ENCODE measurements around the gene FAAH.
A peak's percentile ranks its signal among the peaks of the same experiment; 100 is the strongest.

FAAH gene

DNA sequence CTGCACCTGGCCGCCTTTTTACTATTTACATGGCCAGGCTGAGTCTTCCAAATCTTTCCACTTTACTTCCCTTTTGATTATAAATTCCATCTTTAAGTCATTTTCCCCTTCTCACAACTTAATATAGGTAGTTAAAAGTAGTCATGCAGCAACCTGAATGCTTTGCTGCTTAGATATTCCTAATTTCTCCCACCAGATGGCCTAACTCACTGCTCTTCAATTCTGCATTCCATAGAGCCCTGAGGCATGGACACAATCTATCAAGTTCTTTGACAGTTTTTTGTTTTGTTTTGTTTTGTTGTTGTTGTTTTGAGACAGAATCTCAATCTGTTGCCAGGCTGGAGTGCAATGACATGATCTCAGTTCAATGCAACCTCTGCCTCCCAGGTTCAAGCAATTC, 21.7 kb upstream of the FAAH start:
- in situ Hi-C loops (cut with MboI; ENCODE audit: low sequenced_read_pairs), result no loop called here
- no peaks in the 10 kb centered on the region for H3K4me1 ChIP-seq
- DNase-seq (ENCODE audit: low spot score in 2 of 2), result no peak
- H3K9me3 ChIP-seq, result no peaks in the 10 kb centered on the region
- H3K4me3 ChIP-seq, result no peak overlapping the region
- no peaks in the 10 kb centered on the region for H3K27me3 ChIP-seq (ENCODE audit: low read depth)
- H3K36me3 ChIP-seq (replicated peaks), result peaks cover 7% of the 10 kb centered on the region

DNA sequence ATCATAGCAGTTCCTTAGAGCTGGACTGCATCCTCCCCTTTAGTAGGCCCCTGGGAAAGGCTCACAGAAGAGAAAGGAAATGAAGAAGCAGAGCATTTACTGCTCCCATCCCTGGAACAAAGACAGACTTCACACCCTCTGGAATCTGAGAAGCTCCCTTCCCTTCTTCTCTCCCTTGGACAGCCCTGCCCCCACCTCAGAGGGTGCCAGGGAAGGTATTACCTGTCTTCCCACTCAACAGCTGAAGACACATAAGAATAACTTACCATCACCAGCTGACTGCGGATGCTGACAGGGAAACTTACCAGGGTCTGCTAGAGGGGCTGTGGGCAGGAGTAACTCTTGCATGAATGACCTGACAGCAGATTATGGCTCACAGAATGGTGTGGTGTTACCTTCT, 14.1 kb upstream of the FAAH start:
- no peaks in the 10 kb centered on the region for H3K9me3 ChIP-seq
- no peaks in the 10 kb centered on the region for H3K27me3 ChIP-seq (ENCODE audit: low read depth)
- H3K4me1 ChIP-seq, result no peaks in the 10 kb centered on the region
- no peak for DNase-seq (ENCODE audit: low spot score in 2 of 2)
- in situ Hi-C loops (cut with MboI; ENCODE audit: low sequenced_read_pairs), result no loop called here
- H3K36me3 ChIP-seq (replicated peaks), result no peaks in the 10 kb centered on the region
- no peak overlapping the region for H3K4me3 ChIP-seq

DNA sequence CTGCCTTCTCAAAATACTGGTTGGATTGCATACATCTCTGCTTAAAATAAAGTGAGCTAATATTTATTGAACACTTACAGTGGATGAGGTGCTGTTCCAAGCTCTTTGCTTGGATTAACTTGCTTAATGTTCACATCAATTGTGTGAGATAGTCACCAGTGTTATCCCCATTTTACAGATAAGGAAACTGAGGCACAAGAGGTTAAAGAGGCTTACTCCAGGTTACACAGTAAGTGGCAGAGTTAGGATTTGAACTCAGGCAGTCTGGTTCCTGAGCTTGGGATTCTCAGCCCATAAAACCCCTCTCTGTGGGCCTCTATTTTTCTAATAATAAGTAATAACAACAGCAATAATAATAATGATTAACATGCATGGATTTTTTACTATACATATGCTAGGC, 13.6 kb upstream of the FAAH start:
- no peak for DNase-seq (ENCODE audit: low spot score in 2 of 2)
- no peaks in the 10 kb centered on the region for H3K9me3 ChIP-seq
- H3K36me3 ChIP-seq (replicated peaks), result no peaks in the 10 kb centered on the region
- H3K27me3 ChIP-seq (ENCODE audit: low read depth), result no peaks in the 10 kb centered on the region
- H3K4me1 ChIP-seq, result no peaks in the 10 kb centered on the region
- in situ Hi-C loops (cut with MboI; ENCODE audit: low sequenced_read_pairs), result no loop called here
- H3K4me3 ChIP-seq, result no peak overlapping the region

DNA sequence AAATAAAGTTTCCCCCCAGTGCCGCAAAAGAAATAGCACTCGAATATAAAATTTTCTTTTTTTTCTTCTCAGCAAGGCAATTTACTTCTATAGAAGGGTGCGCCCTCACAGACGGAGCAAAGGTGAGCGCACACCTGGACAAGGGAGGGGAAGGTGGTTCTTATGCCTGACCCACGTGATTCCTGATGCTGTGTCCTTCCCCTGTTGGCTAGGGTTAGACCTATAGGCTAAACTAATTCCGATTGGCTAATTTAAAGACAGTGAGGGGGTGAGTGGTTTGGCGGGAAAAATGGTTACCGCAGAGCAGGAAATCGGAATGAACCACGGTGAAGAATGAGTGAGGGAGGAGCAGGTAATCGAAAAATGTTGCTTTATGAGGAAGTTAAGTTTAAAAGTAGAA, 607 bp upstream of the FAAH start:
- no peaks in the 10 kb centered on the region for H3K27me3 ChIP-seq (ENCODE audit: low read depth)
- no peaks in the 10 kb centered on the region for H3K4me1 ChIP-seq
- in situ Hi-C loops (cut with MboI; ENCODE audit: low sequenced_read_pairs), result no loop called here
- H3K4me3 ChIP-seq, result no peak overlapping the region
- no peak for DNase-seq (ENCODE audit: low spot score in 2 of 2)
- H3K36me3 ChIP-seq (replicated peaks), result no peaks in the 10 kb centered on the region
- peaks cover 2% of the 10 kb centered on the region; the same call in 1 of the 2 replicates for H3K9me3 ChIP-seq

DNA sequence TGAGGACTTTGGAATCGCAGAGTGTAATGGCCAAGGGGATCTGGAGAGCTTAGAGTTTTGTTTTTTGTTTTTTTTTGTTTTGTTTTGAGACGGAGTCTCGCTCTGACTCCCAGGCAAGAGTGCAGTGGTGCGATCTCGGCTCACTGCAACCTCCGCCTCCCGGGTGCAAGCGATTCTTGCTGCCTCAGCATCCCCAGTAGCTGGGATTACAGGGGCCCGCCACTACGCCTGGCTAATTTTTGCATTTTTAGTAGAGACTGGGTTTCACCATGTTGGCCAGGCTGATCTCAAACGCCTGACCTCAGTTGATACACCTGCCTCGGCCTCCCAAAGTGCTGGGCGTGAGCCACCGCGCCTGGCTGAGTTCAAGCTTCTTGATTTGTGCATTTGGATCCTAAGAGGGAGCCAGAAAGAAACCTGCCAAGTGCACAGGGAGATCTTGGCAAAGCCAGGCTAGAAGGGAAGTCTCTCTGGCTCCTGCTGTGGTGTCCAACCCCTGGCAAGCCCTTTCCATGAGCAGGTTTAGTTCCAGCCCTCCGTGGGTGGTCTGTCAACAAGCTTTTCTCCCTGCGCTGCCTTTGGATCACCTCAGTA, 852 bp downstream of the FAAH start:
- Histone ChIP-seq H3K9me3 (peaks cover 2% of the 10 kb centered on the region; the same call in 1 of the 2 replicates), H3K36me3 (replicated peaks) (no peaks in the 10 kb centered on the region), H3K27me3 (ENCODE audit: low read depth) (no peaks in the 10 kb centered on the region; the same call in 1 of the 2 replicates), H3K4me3 (no peak overlapping the region), H3K4me1 (no peaks in the 10 kb centered on the region)
- in situ Hi-C loops (cut with MboI; ENCODE audit: low sequenced_read_pairs), result no loop called here
- no peak for DNase-seq (ENCODE audit: low spot score in 2 of 2)

DNA sequence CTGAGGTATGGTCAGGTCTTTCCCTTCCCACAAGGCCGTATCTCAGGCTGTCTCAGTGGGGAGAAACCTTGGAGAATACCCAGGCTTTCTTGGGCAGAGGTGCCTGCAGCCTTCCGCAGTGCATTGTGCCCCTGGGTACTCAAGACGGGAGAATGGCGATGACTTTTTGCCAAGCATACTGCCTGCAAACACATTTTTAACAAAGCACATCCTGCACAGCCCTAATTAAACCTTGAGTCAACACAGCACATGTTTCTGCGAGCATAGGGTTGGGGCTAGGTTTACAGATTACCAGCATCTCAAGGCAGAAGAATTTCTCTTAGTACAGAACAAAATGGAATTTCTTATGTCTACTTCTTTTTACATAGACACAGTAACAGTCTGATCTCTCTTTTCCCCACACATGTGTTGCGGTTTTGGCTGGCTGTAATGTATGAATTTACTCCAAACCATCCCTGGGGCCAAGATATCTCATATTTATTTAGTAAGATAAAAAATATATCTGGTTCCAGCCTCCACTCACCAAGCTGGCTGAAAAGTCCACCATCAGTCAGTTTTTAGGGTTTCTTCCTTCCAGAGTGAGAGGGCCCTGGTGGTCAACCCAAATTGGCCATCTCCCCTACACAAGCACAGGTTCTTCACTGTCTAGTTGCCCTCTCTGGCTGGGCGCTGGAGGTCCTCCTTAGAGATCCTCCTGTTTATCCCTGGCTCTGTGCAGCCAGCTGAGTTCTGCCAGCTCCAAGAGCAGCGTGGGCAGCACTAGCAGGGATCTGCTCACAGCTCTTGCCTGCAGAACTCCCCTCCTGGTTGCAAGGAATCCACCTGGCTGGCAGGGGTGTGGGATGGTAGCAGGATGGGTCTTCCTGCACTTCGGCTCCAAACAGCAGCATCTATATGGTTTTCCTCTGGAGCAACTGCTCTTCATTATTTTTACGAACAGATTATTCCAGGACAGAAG, 2.6 kb downstream of the FAAH start:
- no peaks in the 10 kb centered on the region; the same call in 1 of the 2 replicates for H3K27me3 ChIP-seq (ENCODE audit: low read depth)
- no peak for DNase-seq (ENCODE audit: low spot score in 2 of 2)
- in situ Hi-C loops (cut with MboI; ENCODE audit: low sequenced_read_pairs), result no loop called here

DNA sequence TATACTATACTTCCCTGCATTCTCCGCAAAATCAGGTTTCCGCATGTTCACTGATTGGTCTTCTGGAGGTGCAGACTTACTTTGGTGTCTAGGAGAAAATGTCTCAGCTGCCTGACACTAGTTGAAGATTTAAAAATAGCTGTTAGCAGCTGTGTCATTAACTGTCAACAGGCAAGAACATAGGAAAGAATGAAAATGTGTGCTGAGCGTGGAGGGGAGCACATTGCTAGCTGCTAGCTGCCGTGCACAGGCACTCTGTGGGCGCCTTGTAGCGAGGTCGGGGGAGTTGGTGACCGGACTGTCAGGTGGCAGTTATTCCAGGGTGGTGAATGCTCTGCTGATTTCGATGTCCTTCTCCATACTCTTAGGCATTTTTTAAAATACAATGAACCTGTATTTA, 5.2 kb downstream of the FAAH start:
- Histone ChIP-seq H3K9me3 (no peaks in the 10 kb centered on the region), H3K4me1 (no peaks in the 10 kb centered on the region), H3K36me3 (replicated peaks) (no peaks in the 10 kb centered on the region), H3K27me3 (ENCODE audit: low read depth) (no peaks in the 10 kb centered on the region; the same call in 1 of the 2 replicates), H3K4me3 (no peak overlapping the region)
- DNase-seq (ENCODE audit: low spot score in 2 of 2), result no peak
- in situ Hi-C loops (cut with MboI; ENCODE audit: low sequenced_read_pairs), result no loop called here

More for the DNA sequence above, 2.6 kb downstream of the FAAH start:
- Histone ChIP-seq H3K36me3 (replicated peaks) (no peaks in the 10 kb centered on the region), H3K4me3 (no peak overlapping the region), H3K4me1 (no peaks in the 10 kb centered on the region), H3K9me3 (peaks cover 2% of the 10 kb centered on the region; the same call in 1 of the 2 replicates)

DNA sequence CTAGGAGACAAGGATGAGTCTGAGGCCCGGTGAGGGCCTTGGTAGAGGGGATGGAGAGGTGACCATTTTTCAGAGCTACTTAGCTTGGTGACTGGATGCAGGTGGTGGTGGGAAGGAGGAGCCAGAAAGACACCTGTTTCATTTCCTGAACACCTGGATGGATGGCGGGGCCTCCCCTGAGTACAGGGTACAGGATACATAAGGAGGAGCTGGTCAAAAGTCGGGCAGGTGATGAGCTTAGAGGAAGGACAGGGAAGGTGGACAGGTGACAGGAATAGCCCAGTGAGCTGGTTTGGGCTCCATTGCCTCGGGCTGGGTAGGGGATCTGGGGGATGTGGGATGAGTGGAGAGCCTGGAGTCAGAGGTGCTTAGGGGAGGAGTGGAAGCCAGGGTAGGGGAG, 6.3 kb downstream of the FAAH start:
- Histone ChIP-seq H3K4me3 (no peak overlapping the region), H3K9me3 (no peaks in the 10 kb centered on the region), H3K4me1 (no peaks in the 10 kb centered on the region), H3K36me3 (replicated peaks) (no peaks in the 10 kb centered on the region), H3K27me3 (ENCODE audit: low read depth) (no peaks in the 10 kb centered on the region; the same call in 1 of the 2 replicates)
- no peak for DNase-seq (ENCODE audit: low spot score in 2 of 2)
- in situ Hi-C loops (cut with MboI; ENCODE audit: low sequenced_read_pairs), result no loop called here

DNA sequence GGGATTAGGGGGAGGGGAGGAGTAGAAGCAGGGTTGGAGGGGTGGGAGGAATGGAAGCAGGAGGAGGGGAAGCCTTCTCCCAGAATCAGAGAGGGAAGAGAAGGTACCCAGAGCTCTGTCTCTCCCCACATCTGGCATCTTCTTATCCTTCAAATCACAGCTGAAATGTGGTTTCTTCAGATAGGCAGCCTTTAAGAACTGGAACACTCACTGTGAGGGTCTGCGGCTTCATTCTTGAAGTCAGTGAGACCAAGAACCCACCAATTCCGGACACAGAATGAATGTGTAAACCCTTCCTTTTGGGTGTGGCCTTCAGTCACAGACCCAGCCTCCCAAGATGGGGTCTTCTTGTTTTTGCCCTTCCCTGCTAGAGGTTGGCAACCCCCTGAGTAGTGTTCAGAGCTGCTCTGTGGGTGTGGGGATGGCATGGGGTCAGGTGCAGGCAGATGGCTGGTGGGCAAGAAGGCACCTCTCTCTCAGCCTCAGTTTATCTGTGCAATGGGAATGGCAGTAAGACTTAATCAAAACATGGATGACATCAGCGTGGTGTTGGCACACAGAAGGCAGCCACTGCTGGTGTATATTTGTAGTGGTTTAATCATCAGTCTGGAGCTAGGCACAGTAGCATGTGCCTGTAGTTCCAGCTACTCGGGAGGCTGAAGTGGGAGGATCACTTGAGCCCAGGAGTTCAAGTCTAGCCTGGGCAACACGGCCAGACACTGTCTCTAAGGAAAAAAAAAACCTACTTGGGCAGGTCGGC, 7.2 kb downstream of the FAAH start:
- Histone ChIP-seq H3K9me3 (no peaks in the 10 kb centered on the region), H3K36me3 (replicated peaks) (no peaks in the 10 kb centered on the region), H3K4me1 (no peaks in the 10 kb centered on the region), H3K4me3 (no peak overlapping the region), H3K27me3 (ENCODE audit: low read depth) (no peaks in the 10 kb centered on the region; the same call in 1 of the 2 replicates)
- in situ Hi-C loops (cut with MboI; ENCODE audit: low sequenced_read_pairs), result no loop called here
- no peak for DNase-seq (ENCODE audit: low spot score in 2 of 2)

DNA sequence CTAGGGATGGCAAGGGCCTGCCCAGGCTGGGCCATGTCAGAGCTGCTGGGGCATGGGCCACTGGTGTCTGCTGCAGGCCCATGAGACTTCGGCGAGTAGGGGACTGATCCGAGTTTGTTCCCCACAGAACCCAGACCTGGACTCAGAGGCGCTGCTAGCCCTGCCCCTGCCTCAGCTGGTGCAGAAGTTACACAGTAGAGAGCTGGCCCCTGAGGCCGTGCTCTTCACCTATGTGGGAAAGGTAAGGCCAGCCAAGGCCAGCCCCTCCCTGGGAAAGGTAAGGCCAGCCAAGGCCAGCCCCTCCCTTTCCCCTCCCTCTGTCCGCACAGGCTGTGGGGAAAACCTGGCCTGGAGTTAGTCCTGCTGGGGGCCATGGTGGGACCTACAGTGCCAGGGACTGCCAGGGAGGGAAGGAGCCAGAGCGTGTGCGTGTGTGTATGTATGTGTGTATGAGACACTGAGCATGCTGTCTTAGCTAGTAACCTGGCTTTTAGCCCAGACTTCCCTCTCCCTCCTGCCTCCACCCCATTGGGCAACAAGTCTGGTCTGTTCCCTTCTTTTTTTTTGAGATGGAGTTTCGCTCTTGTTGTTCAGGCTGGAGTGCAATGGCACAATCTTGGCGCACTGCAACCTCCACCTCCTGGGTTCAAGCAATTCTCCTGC, 8.0 kb downstream of the FAAH start:
- peak in 1 of 2 experiments; percentile 33 for DNase-seq (ENCODE audit: low spot score in 2 of 2)
- Histone ChIP-seq H3K4me1 (peaks cover 5% of the 10 kb centered on the region), H3K4me3 (no peak overlapping the region), H3K9me3 (no peaks in the 10 kb centered on the region), H3K27me3 (ENCODE audit: low read depth) (no peaks in the 10 kb centered on the region; the same call in 1 of the 2 replicates), H3K36me3 (replicated peaks) (no peaks in the 10 kb centered on the region)
- in situ Hi-C loops (cut with MboI; ENCODE audit: low sequenced_read_pairs), result no loop called here

DNA sequence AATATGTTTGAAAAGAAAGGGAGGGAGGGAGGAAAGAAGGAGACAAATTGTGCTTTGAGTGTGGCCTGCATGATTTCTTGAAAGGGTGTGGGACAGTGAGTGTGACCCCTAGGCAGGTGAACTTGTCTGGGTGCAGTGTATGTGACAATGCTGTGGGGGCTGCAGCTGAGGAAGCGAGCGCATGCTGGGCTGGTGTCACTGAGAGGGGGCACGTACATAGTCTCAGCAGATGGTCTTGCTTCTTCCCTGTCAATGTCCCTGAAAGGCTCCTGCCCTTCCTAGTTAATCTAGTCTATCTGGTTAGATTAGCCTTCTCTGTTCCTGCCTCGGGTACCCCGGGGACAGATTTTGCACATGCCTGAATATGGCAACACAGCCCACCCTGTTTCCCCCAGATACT, 9.8 kb downstream of the FAAH start:
- no peaks in the 10 kb centered on the region for H3K9me3 ChIP-seq
- H3K4me1 ChIP-seq, result peaks cover 5% of the 10 kb centered on the region
- DNase-seq (ENCODE audit: low spot score in 2 of 2), result no peak
- in situ Hi-C loops (cut with MboI; ENCODE audit: low sequenced_read_pairs), result no loop called here
- no peaks in the 10 kb centered on the region for H3K36me3 ChIP-seq (replicated peaks)
- H3K4me3 ChIP-seq, result no peak overlapping the region
- H3K27me3 ChIP-seq (ENCODE audit: low read depth), result no peaks in the 10 kb centered on the region; the same call in 1 of the 2 replicates

DNA sequence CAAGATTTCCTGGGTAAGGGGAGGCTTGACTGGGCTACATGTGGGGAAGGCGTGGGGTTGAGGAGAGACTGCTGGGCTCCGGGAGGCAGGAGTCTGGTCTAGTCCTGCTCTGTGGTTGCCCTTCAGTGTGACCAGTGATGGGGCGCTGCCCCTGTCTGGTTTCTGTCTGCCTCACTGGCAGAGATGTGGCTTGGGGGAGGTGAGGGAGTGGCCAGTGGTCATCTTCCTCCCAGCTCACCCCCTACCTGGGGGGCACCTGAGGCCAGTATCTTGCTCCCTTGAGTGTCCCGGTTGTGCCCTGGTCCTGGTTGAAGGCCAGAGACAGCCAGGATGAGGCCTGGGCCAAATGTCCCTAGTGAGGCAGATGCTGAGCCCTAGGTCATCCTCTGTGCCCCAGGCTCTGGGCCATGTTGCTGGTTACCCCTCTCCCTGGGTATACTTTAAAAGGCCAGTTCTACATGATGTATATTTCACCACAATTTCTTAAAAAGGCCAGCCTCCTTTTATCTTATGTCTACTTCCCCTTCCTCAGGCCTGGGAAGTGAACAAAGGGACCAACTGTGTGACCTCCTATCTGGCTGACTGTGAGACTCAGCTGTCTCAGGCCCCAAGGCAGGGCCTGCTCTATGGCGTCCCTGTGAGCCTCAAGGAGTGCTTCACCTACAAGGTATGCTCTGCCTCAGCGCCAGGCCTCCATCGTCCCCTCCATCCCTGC, 10.5 kb downstream of the FAAH start:
- in situ Hi-C loops (cut with MboI; ENCODE audit: low sequenced_read_pairs), result no loop called here
- H3K4me1 ChIP-seq, result peaks cover 5% of the 10 kb centered on the region

DNA sequence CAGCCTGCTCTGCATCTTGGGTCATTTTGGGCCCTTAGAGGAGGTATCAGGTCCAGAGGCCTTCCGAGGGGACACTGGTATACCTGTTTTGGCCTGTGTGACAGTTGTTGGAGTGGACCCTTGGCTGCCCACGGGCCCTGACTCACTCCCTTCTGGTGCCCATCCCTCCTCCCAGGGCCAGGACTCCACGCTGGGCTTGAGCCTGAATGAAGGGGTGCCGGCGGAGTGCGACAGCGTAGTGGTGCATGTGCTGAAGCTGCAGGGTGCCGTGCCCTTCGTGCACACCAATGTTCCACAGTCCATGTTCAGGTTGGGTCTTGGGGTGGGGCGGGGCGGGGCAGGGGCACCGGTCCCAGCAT, 11.1 kb downstream of the FAAH start:
- H3K4me3 ChIP-seq, result no peak overlapping the region
- in situ Hi-C loops (cut with MboI; ENCODE audit: low sequenced_read_pairs), result no loop called here
- H3K27me3 ChIP-seq (ENCODE audit: low read depth), result no peaks in the 10 kb centered on the region
- H3K4me1 ChIP-seq, result peaks cover 5% of the 10 kb centered on the region
- DNase-seq (ENCODE audit: low spot score in 2 of 2), result no peak
- H3K36me3 ChIP-seq (replicated peaks), result no peaks in the 10 kb centered on the region
- H3K9me3 ChIP-seq, result no peaks in the 10 kb centered on the region

More for the DNA sequence above, 10.5 kb downstream of the FAAH start:
- Histone ChIP-seq H3K27me3 (ENCODE audit: low read depth) (no peaks in the 10 kb centered on the region), H3K36me3 (replicated peaks) (no peaks in the 10 kb centered on the region), H3K4me3 (no peak overlapping the region), H3K9me3 (no peaks in the 10 kb centered on the region)
- no peak for DNase-seq (ENCODE audit: low spot score in 2 of 2)
